Astrocyte (in vitro differentiated cells and primary cell): ENCODE results near the gene ILF3.

Source experiments
- EZH2 ChIP-seq: IDR thresholded peaks from 2 replicates; pipeline ENCODE4 v1.6.1; 2012; ENCODE audit warnings: mild to moderate bottlenecking, low read length, inconsistent platforms; ENCODE audit not compliant: insufficient read depth
- TF ChIP-seq, protein P1 (sequence below): IDR thresholded peaks from 2 replicates; pipeline ENCODE4 v1.5.1; 2011; ENCODE audit warnings: low read depth, mild to moderate bottlenecking, inconsistent platforms, low read length, moderate library complexity; ENCODE audit not compliant: insufficient read depth

DNA sequence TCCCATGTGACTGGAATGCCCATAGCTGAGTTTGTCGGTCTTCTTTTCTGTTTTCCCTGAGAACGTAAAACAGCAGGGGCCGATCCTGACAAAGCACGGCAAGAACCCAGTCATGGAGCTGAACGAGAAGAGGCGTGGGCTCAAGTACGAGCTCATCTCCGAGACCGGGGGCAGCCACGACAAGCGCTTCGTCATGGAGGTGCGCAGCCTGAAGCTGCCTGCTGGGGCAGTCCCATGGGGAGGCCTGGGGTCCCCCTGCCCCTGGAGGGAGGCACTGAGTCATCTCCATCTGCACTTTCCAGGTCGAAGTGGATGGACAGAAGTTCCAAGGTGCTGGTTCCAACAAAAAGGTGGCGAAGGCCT lies 28.9 kb downstream of the ILF3 start:
- TF ChIP-seq, protein P1, sequence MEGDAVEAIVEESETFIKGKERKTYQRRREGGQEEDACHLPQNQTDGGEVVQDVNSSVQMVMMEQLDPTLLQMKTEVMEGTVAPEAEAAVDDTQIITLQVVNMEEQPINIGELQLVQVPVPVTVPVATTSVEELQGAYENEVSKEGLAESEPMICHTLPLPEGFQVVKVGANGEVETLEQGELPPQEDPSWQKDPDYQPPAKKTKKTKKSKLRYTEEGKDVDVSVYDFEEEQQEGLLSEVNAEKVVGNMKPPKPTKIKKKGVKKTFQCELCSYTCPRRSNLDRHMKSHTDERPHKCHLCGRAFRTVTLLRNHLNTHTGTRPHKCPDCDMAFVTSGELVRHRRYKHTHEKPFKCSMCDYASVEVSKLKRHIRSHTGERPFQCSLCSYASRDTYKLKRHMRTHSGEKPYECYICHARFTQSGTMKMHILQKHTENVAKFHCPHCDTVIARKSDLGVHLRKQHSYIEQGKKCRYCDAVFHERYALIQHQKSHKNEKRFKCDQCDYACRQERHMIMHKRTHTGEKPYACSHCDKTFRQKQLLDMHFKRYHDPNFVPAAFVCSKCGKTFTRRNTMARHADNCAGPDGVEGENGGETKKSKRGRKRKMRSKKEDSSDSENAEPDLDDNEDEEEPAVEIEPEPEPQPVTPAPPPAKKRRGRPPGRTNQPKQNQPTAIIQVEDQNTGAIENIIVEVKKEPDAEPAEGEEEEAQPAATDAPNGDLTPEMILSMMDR = no peak
- no peak for TF ChIP-seq EZH2
